ENCODE results near the gene MPRIP. TPM values are rescaled to one million over a fixed set of nuclear protein-coding genes. Genes with fewer than 3 reads are reported as not detected.

MPRIP gene
- total and polyA plus RNA-seq, 2 donors (not counting 3 experiments of a cell fraction or from before 2014, with no cell fraction given) = 94.6 to 246 TPM

- no peak for DNase-seq (ENCODE audit: low read depth, low spot score)
- peaks cover 19 to 62% of the 10 kb centered on the region in 2 experiments for H3K36me3 ChIP-seq (ENCODE audit: control insufficient read depth in 2 of 2, extremely low read depth in 1 of 2, insufficient read depth in 2 of 2, low read length in 2 of 2)
- ChIA-PET POLR2A (no interaction called here), CTCF (interaction anchor here (1.1 kb wide), 1 partner anchor 104 kb away, joined by 3 read pairs; no protein-coding TSS in a partner anchor)
- dilution Hi-C loops (cut with MboI; ENCODE audit: extremely low pct_ligation_motif_present, low sequenced_read_pairs) (no loop called here), intact Hi-C loops (cut with micrococcal nuclease) (no loop called here)
- H3K27me3 ChIP-seq (ENCODE audit: control insufficient read depth in 2 of 2, insufficient read depth in 2 of 2, low read length in 2 of 2) = no peaks in the 10 kb centered on the region
- no peak overlapping the region for H3K27ac ChIP-seq (ENCODE audit: insufficient read depth, low read depth, low read length)
- no peak overlapping the region for H2AFZ ChIP-seq (ENCODE audit: low read depth, low read length)
- no peak overlapping the region for H3K4me3 ChIP-seq (replicated peaks in 1 of 3; ENCODE audit: insufficient read depth in 1 of 3, low read depth in 1 of 3, low read length in 3 of 3)
- H3K9me3 ChIP-seq (replicated peaks; ENCODE audit: control insufficient read depth, insufficient read depth, low read length) = no peaks in the 10 kb centered on the region
- FAIRE-seq = no peak
- H3K9me1 ChIP-seq (replicated peaks; ENCODE audit: control insufficient read depth, extremely low read depth, insufficient read depth, low read length) = no peaks in the 10 kb centered on the region
- H4K20me1 ChIP-seq (replicated peaks; ENCODE audit: control insufficient read depth, extremely low read depth, insufficient read depth, low read length) = no peaks in the 10 kb centered on the region
- BruUV-seq (replicated peaks) = no TSS peak
- no peak for TF ChIP-seq POLR2AphosphoS5 (IDR thresholded peaks at IDR 0.05; ENCODE audit: insufficient read depth, low read depth, low read length)
- TF ChIP-seq JUN (IDR thresholded peaks at IDR 0.05; ENCODE audit: borderline replicate concordance, insufficient read depth, insufficient read length, low read depth) = no peak
- no peak for TF ChIP-seq MYC (IDR thresholded peaks at IDR 0.05; ENCODE audit: low read depth, low read length)
- TF ChIP-seq POLR2A (IDR thresholded peaks at IDR 0.05; ENCODE audit: low read depth, low read length) = no peak
- TF ChIP-seq FOS (IDR thresholded peaks at IDR 0.05; ENCODE audit: borderline replicate concordance, insufficient read depth, low read length) = no peak
- no peak for TF ChIP-seq GATA2 (IDR thresholded peaks at IDR 0.05; ENCODE audit: insufficient read depth, insufficient read length, low read depth, low read length)
- TF ChIP-seq CTCF (IDR thresholded peaks at IDR 0.05; ENCODE audit: extremely low read depth in 1 of 2, insufficient read depth in 1 of 2, low read depth in 1 of 2, low read length in 2 of 2) = no peak
- no peak for TF ChIP-seq MAX (IDR thresholded peaks at IDR 0.05; ENCODE audit: insufficient read depth, insufficient read length)
- no peak for TF ChIP-seq EZH2 (IDR thresholded peaks at IDR 0.05; ENCODE audit: borderline replicate concordance, low read depth, low read length, severe bottlenecking)
- no peak overlapping the region for H3K9ac ChIP-seq (replicated peaks; ENCODE audit: extremely low read depth, insufficient read depth, low read length)
- H3K79me2 ChIP-seq (ENCODE audit: control insufficient read depth, insufficient read depth, low read length) = no peaks in the 10 kb centered on the region
- H3K4me2 ChIP-seq (ENCODE audit: insufficient read depth, low read length) = no peak overlapping the region
- peaks cover 12% of the 10 kb centered on the region for H3K4me1 ChIP-seq (ENCODE audit: control insufficient read depth, extremely low read depth, insufficient read depth, low read length)
Observed at GRCh38 chr17:17169396-17169795, 127.1 kb downstream of the MPRIP start.

Data from endothelial cell of umbilical vein (primary cell).